ENCODE measurements around the gene PODN. TPM values are rescaled to one million over a fixed set of nuclear protein-coding genes. Genes with fewer than 3 reads are reported as not detected.
A peak's percentile ranks its signal among the peaks of the same experiment; 100 is the strongest.

PODN gene
- polyA plus RNA-seq (ENCODE audit: insufficient read length in 12 of 12): 10 to 100 TPM in 3 of 12 donors, 1 to 10 TPM in 8, not detected in 1; 5.7 to 14.3 (median 7.4) TPM
- long read RNA-seq, donor 1: 0 reads
- long read RNA-seq, donor 2, partial matches to known transcripts: 0 of 3 reads
- long read RNA-seq, donor 2, other reads (novel, unspliced or antisense): 0 of 3 reads
- long read RNA-seq, donor 3: 0 reads
- long read RNA-seq, donor 4, partial matches to known transcripts: 0 of 1 reads
- long read RNA-seq, donor 4, other reads (novel, unspliced or antisense): 0 of 1 reads
- long read RNA-seq, donor 5, partial matches to known transcripts: 0 of 1 reads
- long read RNA-seq, donor 5, other reads (novel, unspliced or antisense): 0 of 1 reads
- long read RNA-seq, donor 6: 0 reads
- long read RNA-seq, donor 7, partial matches to known transcripts: 0 of 2 reads
- long read RNA-seq, donor 7, other reads (novel, unspliced or antisense): 0 of 2 reads
- long read RNA-seq, donor 8, partial matches to known transcripts: 0 of 1 reads
- long read RNA-seq, donor 8, other reads (novel, unspliced or antisense): 0 of 1 reads
- long read RNA-seq, donor 9, partial matches to known transcripts: 0 of 1 reads
- long read RNA-seq, donor 9, other reads (novel, unspliced or antisense): 0 of 1 reads
- long read RNA-seq, donor 10, partial matches to known transcripts: 0 of 1 reads
- long read RNA-seq, donor 10, other reads (novel, unspliced or antisense): 0 of 1 reads
- long read RNA-seq, donor 11, partial matches to known transcripts: 0 of 1 reads
- long read RNA-seq, donor 11, other reads (novel, unspliced or antisense): 0 of 1 reads

DNA sequence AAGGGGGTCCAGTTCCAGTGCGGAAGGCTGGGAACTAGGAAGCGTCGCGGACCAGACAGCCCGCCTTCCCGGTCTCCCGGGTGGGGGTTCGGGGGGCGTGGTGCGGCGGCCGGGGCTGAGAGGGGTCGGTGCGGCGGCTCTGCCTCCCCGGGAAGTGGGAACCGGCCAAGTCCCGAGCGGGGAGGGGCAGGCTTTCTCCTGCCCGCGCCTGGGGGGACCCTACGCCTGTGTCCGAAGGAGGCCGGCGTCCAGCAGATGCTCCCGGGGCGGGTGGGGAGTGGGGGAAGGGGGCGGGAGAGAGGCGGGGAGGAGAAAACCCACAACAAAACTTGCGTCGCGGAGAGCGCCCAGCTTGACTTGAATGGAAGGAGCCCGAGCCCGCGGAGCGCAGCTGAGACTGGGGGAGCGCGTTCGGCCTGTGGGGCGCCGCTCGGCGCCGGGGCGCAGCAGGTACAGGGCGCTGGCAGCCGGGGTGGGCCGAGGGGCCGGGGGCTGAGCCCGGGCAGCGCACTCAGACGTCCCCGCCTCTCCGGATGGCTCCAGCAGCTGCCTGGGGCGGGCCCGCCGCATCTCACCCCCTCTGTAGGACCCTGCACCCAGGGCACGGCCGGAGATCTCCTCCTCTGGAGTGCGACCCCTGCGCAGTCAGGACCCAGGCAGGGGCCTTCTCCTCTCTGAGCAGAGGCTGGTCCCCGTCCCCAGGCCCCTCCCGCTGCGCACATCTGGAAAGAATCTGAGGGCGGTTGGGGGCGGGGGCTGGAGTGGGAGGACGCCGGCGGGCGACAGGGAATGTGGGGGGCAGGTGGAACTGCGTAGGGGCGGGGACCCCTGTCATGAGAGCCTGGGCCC is at the start of gene PODN:
PODN (plus strand) TSS at position 355 of the 849 bp plus-strand sequence. CDS start 7,643 bp downstream, outside the sequence.
- DNase-seq: no peak

DNA sequence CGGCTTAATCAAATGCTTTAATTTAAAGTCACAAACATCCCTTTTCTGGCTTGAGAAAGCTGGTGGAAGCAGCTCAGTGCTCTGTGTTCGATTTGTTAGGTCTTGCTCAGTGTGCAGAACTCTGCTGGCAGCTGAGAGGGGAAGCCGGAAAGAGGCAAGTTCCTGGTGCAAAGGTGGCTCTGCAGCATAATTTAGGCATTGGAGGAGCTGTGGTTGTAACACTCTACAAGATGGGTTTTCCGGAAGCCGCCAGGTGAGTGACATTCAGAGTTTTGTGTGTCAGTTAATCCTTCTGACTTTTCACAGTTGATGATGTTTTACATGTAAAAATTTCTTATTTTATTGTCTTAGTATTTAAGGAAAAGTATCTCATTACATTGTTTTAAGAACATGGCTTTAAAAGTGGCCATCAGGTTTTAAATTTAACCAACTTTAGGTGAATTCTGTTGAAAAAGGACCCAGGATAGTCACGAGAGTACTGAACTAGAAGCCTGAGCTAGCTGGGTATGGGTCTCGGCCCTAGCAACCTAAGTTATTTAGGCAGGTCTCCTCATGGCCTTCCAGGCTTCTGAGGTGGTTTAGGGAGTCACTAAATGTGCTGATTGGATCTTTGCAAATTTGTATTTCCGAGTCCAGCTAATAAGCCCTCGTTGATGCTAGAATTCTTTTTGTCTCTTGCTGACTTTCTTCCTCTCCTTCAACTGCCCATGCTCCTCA is 47.1 kb upstream of the PODN start:
- DNase-seq: peak; percentile 87

GRCh38 chr1:53015508-53015860 is 46.5 kb upstream of the PODN start:
- no peak for DNase-seq

- DNase-seq: no peak
These were observed 45.3 kb upstream of the PODN start for GRCh38 chr1:53016705-53017104.

DNA sequence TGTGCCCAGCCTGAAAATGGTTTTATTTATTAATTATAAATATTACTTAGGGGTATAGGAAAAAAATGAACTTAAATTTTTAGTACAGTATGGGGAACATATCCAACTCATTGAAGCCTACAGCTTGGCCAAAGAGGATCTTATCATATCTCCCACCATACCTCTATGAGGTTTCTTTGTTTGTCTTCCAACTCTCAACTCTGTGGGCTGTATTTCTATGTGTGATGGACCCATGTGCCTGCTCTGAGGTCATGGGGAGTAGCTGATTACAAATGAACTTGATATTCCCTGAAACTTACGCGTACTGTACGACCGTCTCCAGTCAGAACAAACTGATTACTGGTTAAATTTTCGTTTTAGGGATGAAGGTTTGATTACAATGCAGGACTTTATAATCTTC is 41.4 kb upstream of the PODN start:
- DNase-seq: no peak

DNA sequence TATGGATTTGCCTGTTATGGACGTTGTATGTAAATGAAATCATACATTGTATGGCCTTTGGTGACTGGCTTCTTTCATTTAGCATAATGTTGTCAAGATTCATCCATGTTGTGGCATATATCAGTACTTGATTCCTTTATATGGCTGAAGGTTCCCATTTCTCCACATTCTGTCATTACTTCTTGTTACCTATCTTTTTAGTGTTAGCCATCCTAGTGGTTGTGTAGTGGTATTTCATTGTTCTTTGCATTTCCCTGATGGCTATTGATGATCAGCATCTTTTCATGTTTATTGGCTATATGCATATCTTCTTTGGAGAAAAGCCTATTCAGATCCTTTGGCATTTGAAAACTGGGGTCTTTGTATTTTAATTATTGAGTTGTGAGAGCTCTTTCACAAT is 39.8 kb upstream of the PODN start:
- DNase-seq: no peak

- DNase-seq: no peak
These were observed 38.5 kb upstream of the PODN start for GRCh38 chr1:53023546-53023945.

DNA sequence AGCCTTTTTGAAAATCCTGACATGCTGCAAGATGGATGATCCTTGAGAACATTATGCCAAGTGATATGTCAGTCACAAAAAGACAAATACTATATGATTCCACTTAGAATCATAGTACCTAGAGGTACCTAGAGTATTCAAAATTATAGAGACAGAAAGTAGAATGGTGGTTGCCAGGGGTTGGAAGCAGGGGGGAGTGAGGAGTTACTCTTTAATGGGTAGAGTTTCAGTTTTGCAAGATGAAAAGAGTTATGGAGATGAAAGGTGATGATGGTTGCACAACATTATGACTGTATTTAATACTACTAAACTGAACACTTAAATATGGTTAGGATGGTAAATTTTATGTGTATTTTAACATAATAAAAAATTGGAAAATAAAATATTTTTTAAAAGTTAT is 37.9 kb upstream of the PODN start:
- no peak for DNase-seq

DNA sequence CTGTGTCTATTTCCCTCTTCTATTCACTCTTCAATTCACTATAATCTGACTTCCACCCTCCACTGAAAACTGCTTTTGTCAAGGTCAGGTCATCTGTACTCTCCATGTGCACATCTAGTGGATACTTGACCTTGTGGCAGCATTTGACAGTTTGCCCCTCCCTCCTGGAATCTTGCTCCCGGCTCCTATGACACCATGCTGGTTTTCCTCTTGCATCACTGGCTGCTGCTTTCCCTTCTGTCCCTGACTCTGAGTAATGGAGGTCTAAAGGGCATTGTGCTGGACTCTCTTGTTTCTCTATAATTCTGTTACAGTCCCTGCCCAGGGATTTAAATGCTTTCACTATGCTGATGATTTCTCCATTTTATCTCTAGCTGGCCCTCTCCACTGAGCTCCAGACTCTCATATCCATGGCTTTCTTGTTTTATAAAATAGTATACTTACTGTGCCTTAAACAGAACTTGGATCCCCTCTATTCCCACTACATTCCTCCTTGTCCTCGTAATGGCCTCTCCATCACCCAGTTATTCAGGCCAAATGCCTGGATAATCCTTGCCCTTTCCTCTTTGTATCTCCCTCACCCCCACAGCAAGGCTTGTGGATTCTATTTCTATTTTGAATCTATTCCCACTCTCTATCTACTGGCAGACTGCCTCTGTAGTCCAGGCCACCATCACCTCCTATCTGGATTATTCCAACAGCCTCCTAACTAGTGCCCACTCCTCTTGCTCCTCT is 36.8 kb upstream of the PODN start:
- no peak for DNase-seq

GRCh38 chr1:53025769-53026112 is 36.3 kb upstream of the PODN start:
- DNase-seq: no peak

GRCh38 chr1:53026254-53026653 is 35.8 kb upstream of the PODN start:
- DNase-seq: no peak

DNA sequence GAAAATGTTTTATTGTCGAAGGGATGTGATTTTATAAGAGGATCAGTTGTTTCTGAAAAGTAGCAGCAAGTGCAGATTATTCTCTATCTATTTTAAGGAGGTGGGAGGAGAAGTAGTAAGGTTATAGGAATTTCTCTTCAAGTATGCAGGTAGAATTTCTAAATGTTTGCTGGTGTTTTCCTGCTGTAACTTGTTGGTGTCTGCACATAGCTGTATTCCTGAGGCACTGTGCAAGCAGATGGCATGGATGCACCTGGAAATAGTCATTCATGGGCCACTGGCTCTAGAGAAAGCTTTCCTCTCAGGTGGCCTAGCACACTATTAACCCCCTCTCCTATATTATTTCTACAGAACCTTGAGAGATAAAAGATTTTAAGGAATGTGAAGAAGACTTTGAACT is 30.3 kb upstream of the PODN start:
- no peak for DNase-seq

- DNase-seq: no peak
These were observed 24.9 kb upstream of the PODN start for GRCh38 chr1:53037159-53037558.

- no peak for DNase-seq
These were observed 23.4 kb upstream of the PODN start for GRCh38 chr1:53038566-53038965.

- DNase-seq: no peak
These were observed 18.7 kb upstream of the PODN start for GRCh38 chr1:53043271-53043670.

GRCh38 chr1:53044926-53045325 is 17.1 kb upstream of the PODN start:
- no peak for DNase-seq

- DNase-seq: no peak
These were observed 15.1 kb upstream of the PODN start for GRCh38 chr1:53046930-53047329.

- DNase-seq: no peak
These were observed 14.0 kb upstream of the PODN start for GRCh38 chr1:53047737-53048736.

DNA sequence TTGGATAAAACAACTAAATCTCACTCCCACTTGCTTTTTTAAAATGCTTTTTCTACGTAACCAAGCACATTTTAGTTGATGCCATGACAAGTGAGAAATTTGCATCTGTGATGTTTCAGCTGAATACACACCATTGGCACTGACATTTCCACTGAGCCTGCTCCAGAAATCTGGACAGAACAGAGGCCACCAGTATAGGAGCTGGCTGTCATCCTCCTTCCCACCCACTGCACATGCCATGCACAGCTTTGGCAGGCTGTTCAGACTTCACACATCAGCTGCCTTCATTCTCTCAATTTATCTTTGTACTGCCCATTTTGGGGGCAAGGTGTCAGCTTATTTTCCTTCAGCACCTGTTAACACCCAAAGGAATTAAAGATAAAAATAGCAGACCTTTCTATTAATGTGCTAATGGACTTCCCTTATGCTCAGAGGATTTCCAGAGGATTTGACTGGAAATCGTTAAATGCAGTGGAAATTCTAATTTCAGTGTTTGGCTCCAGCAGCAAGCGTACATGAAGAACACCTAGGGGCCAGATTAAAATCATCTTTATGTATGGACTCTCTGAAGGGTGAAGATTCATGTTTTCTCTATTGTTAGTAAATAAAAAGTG is 12.9 kb upstream of the PODN start:
- DNase-seq: no peak

Measured in muscle of arm (tissue), 14 donors.